A204.1 (cell line): ENCODE measurements around the gene ZNF35.

Source experiments
- FAIRE-seq: peaks from 2 replicates; lab custom pipeline; 2012; peaks lifted over from hg19 to GRCh38; lab: Jason Lieb, UNC

ZNF35 gene

GRCh38 chr3:44685128-44685800 is 36.7 kb downstream of the ZNF35 start:
- no peak for FAIRE-seq

GRCh38 chr3:44687898-44688297 is 39.4 kb downstream of the ZNF35 start:
- FAIRE-seq: no peak
